NCI-H2081 (cell line): ENCODE results near the gene RAB22A.

ENCODE experiments used
- DNase-seq, 2 experiments: peaks; one replicate each; lab custom pipeline; 2025; lab: John Stamatoyannopoulos, UW

Gene RAB22A, protein sequence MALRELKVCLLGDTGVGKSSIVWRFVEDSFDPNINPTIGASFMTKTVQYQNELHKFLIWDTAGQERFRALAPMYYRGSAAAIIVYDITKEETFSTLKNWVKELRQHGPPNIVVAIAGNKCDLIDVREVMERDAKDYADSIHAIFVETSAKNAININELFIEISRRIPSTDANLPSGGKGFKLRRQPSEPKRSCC

DNA sequence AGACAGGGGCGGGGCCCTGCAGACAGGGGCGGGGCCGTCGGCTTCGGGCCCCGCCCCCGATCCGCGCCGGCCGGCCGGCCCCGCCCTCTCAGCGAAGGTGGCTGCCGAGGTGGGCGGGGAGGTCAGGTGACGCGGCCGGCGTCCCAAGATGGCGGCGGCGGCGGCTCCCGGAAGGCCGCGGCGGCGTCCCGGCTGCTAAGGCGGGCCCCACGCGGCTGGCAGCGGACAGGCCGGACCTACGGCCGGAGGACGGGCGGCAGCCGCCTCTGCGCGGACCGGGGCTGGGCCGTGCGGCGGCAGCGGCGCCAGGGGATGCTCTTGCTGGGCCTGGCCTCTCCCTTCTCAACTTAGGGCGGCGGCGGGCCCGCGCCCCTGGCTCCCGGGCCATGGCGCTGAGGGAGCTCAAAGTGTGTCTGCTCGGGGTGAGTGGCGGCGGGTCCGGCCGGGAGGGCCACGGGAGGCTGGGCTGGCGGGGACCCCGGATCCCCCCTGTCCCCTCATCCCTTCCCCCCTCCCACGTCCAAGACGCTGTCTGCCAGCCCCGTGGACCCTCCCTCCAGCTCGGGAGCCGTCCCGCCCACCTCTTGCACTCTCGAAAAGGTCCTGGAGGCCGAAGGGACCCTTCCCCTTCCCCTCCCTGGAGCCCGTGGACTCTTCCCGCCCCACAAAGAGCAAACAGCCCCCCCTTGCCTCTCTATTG is at the start of gene RAB22A:
TSS of gene RAB22A (plus strand) at position 125 of the 700 bp plus-strand sequence. CDS start at position 387, 262 bp downstream.
- peak; percentile 56 to 72 for DNase-seq

DNA sequence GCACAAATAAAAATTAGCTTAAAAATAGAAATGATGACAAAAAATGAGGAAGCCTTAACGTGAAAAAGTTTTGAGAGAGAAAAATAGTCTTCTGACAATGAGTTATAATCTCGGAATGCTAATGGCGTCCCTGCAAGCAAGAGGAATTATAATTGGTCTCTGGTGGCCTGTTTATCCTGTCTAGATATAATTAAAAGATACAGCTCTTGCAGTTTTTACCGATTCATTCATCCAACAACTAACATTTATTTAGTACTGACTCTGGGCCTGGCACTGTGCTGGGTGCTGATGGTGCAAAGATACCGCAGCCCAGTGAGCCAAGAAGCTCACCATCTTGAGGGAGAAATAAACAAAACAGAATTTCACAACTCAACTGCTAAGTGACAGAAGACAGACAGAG is 49.5 kb upstream of the RAB22A start:
- no peak for DNase-seq

DNA sequence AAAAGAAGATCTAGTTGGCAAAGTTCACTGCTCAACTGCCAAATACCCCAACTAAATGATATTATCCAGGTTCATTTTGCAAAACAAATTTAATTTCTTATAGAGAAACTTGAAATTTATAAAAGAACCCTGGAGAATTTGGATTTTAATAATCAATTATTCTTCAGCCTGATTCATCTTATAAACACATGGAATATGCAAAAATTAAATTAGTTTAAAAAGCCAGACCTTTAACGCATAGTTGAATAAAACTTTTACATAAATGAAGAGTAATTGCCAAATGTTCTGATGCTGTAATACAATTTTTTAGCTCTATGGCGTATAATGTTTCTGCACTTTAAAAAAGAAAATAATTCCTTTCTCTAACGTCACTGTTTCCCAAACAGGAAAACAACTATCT is 47.9 kb upstream of the RAB22A start:
- DNase-seq = no peak

DNA sequence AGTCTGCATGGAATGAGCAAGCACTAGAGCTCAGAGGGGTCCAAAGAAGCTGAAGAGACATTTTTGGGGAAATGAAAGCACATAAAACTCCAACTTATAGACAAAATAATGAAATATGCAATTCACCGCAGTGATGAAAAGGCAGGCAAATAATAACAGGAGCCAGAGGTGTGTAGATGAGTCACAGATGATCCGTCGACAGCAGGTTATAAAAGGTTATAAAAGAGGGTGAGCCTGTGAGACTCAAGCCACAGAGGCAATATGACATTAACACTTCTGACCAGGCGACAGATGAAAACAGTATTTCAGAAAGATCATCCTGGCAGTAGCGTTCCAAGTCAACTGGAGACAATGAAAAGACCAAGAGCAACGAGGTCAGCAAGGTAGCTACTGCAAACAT is 45.2 kb upstream of the RAB22A start:
- DNase-seq = no peak

DNA sequence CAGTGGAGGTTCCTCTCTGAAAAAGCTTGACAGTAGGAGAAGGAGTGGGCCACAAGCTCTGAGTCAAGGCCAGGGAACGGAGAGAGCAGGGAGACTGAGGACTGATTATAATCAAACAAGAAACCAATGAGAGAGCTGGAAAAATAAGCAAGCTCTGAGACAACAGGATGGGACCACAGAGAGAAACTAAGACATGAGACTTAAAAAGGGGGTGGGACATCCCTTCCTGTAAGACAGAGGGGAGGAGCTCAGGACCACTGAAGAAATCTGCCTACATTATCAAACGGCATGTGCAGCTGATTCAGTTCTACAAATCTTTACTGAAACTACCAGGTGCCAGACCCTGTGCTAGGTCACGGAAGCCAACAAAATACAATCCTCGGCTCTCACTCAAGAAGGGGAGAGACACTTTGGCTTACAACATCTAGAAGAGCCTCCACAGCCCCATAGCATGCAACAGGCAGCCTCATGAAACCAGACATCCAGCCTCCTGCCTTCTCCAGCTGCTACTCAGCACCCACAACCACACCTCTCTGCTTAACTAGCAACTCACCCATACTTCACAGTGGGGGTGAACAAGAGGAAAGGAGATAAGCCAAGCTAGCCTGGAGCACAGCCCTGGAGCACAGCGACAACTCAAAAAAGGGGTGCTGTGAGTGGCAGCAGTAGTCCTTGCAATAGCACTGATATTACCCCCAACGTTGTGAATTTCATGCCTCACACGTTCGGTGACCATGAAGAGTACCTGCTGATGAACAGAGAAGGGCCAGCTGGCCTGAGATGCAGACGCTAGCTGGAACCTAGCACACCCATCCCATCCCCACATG is 41.9 kb upstream of the RAB22A start:
- DNase-seq = no peak

DNA sequence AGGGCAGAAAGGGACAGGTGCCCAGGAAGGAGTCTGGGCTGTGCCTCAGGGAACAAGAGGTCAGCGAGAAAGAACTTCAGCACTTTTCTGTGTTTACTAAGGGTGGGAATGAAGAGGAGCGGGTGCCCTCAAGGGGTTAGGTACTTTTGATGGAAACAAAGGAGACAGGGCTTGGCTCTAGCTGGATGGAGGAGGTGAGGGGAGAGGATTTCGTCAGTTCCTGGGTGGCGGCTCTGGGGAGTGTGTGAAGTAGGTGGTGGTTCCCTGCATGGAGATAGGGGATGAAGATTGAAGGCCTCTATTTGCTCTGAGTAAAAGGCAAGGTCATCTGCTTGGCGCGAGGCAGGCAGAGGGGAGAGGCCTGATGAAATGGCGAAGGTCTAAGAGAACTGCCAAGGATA is 41.1 kb upstream of the RAB22A start:
- DNase-seq = no peak

DNA sequence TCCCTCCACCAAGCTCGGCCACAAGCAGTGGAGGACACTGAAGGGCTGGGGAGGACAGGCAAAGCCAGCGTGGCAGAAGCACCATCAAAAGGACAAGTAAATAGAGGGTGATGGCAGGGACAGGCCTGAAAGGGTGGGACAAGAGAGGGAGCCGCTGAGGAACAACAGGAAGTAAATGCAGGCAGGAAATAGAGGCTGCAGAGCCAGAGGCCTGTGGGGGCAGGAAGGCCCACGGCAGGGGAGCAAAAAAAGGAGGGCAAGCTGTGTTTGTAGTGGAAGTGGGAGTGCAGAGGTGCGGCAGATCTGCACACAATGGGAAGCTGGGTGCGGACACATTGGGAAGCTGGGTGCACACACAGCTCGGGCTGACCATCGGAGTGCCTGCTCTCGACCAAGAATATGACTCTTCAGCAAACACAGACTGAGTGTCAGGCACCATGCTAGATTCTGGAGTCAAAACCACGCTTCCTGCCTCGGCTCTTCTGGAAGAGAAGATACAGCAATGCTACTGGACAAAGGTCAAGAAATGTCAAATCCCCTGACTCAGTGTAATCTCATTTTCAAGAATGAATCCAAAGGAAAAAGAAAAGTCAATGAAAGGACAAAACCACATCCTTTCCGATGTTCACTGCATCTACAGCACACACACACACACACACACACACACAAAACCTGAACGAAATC is 40.4 kb upstream of the RAB22A start:
- DNase-seq = no peak

DNA sequence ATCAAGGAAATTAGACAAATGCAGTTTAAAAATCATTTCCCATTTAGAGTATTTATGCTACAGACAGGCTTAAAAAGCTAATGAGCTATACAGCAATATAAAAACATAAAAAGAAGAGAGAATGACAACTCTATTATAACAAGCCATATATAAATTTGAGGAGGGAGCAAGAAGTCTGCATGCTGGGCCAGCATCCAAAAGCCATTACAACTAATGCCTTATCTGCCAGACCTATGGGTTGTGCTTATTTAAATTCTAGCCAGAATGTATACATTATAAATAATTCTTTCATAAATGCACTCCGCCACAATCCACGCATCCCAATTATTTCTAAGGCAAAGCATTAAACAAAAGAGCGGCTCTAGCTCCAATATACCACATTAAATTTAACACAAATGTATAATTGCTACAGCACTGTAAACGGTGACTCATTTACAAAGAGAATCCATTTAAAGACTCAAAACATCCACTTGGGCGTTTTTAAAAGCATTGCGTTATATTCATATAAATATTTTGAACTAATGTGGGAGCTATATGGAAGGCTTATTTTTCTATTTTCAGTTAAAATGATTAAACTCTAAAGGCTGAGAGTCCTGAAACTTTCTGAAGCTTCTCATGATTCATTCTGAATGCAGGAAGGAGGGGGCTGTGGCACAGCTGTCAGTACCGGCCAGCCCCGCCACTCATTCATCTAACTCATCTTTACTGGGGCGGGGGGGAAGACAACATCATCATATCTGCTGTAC is 37.7 kb upstream of the RAB22A start:
- DNase-seq = peak; percentile 15 to 36

DNA sequence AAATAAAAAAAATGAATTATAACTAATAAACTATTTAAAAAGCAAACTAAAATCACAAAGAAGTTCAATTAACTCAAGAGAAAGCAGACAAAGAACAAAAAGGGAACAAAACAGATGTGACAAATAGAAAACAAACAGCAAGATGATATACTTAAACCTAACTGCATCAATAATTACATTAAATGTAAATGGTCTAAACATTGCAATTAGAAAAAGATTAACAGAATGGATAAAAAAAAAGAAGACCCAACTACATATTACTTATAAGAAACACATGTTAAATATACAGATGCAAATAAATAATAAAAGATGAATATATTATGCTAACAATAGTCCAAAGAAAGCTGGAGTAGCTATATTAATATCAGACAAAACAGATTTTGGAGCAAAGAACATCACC is 35.1 kb upstream of the RAB22A start:
- no peak for DNase-seq

DNA sequence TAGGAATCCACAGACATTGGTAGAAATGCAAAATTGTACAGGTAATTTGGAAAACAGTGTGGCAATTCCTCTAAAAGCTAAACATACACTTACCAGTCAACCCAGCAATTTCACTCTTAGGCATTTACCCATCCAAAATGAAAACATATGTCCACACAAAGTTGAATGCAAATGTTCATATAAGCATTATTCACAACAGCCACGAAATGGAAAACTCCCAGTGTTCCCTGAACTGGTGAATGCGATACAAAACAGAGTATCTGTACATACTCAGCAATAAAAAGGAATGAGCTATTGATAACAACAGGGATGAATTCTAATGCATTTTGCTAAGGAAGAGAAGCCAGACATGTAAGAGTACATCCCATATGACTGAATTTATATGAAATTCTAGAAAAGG is 32.4 kb upstream of the RAB22A start:
- DNase-seq = no peak

DNA sequence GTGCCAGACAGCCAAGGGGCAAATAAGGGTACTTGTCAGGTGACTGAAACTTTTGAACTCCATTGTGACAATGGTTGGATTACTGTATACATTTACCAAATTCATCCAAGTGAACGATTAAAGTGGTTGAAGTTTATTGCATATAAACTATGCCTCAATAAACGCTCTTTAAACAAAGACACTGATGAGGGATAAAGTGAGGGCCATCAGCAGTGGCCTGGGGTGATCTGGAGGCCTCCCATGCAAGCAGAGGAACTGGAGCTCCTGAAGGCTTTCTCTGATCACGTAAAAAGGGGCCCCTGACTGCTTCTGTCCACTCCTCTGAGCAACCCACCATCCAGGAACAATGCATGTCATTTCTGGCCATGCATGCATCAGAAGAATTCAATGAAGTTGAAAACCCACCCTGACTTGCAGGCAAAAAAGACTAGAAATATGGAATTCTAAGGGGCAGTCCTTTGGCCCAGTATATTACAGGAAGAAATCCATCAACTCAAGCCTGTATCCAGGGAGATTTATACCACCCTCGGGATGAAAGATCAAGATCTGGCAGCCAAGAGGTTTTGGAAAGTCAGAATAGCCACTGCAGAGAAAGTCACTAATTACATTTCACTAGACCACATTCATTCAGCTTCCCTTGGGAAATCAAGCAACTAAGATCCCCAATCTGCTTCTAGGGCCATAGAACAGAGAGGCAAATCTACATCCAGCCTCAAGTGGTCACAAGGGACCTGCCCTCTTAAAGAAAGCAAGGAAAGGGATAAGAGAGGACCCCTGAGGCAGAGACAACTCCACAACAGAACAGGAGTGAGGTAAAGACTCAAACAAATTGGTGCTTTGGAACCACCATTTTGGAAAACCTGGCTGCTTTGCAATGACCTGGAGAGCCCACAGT is 31.7 kb upstream of the RAB22A start:
- no peak for DNase-seq

DNA sequence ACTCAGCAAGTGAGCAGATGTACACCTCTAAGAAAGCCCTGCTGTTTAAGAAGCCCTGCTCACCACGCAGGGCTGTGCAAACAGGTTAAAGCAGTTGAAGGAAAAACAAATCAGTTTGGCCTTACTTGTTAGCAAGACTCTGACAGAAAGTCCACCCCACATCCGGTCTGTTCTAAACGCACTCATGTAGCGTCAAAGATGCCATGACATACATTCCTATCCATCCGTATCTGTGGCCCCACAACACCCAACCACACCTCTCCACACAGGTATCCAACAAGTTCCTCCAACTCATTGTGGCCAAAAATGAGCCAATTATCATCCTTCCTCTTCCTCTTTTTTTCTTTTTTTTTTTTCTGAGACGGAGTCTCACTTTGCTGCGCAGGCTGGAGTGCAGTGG is 22.8 kb upstream of the RAB22A start:
- no peak for DNase-seq

DNA sequence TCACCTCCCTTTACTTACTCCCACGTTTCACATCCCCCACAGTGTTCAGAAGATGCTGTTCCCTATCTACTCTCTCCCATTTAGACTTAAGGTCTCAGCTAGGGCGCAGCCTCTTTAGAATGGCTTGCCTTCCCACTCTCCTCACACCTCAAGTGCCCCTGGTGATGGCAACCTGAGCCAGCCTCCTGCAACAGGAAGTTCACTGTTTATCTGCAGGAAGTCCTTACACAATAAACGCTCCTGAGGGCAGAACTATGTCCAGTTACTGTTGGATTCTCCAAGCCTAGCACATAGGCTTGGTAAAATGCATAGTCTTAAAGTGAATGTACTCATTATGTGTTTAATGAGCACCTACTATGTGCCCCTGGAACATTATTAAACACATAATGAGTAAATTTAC is 21.9 kb upstream of the RAB22A start:
- no peak for DNase-seq

DNA sequence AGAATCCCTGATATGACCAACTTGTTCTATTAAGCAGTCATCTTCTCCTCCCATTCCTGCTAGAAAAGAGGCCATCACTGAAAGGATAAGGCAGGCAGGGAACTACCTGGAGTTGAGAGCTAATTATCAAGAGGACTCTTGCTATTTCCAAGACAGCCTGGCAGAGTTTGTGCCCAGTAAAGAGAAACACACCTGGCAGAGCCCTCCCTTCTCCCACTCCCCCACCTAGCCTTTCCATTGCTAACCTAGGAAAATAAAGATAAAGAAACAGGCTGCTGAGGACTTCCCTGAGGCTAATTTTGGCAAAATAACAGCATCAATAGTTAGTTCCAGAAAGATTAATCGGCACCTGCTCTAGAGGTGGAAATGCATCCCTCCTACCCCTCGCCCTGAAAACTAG is 20.4 kb upstream of the RAB22A start:
- DNase-seq = no peak

DNA sequence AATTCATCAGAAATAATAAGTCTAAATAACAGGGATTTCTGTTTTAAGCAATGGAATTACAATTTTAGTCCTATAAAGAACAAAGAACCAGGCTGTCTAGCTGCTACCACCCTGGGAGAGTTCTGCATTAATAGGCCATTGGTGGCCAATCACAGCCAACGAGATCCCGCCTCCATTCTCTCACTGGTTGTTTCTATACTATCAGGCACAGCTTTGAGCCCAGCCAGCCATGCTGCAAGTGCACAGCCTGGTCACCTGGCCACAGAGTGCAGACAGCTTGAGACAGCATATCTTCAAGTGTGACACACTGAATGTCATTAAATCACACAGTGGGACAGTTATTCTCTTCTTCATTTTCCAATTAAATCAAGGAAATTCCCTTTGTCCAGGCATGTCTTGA is 16.1 kb upstream of the RAB22A start:
- peak in 1 of 2 experiments; percentile 25 for DNase-seq

DNA sequence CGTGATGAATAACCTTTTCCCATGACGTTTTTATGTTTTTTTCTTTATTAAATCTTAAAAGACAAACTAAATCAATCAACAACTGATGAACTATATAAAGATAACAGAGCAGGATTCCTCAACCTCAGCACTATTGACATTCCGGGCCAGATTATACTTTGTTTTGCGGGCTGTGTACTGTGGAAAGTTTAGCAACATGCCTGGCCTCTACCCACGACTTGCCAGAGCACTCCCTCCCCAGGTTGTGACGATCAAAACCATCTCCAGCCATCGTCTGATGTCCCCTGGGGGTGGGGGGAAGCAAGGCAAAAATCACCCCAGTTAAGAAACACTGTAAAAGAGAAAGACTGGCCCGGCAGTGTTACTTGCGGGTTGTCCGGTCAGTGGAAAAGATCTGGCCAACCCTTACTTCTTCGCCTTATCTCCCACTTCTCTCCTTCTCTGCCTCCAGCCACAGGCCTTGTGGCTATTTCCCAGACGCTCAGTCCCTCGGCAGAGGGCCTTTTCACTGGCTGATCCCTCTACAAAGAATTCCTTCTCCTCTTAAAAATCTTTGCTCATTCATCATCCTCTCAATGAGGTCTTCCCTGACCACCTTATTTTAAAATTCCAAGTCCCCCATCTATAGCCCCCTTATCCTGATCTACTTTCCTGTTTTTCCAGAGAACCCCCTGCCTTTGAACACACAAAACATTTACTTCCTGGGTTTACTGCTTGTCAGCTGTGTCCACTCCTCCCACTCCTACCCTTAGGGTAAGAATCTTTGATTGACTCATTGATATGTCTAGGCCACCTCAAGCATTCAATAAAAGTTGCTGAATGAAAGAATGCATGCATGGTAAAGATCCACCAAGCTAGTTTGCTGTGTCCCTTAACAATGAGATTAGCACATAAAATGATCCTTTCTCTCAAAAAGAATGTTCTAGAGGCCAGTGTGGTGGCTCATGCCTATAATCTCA is 14.7 kb upstream of the RAB22A start:
- no peak for DNase-seq

DNA sequence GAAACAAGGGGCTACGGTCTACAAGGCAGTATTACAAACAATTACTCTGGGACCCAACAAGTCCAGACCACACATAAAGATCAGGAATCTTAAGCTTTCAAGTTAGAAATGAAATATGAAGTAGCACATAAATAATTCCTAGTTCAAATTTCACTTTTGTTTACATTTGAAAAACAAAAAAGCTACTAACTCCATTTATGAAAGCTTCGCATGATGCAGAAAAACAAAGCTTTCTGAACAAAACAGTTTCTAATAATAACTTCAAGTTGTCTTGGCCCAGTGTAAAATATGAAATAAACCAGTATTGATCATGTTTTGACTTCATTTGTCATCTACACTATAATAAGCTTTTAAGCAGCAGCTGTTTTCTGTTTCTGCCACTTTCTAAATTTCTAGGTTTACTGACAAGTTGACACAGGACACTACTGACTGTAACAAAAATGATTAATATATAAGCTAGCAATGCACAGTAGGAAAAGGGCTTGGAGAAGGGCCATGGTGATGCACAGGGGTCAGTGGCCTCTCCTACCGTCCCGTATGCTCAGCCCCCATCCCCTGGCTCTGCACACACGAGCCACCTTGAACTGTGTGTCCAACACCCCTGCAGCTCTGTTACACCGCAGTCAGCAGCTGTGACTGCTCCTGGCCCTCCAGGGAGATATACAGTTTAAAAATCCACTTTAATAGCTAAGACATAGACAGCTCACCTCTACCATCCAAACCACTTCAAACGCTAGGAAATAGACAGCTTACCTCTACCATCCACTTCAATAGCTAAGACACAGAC is 13.3 kb upstream of the RAB22A start:
- DNase-seq = no peak

DNA sequence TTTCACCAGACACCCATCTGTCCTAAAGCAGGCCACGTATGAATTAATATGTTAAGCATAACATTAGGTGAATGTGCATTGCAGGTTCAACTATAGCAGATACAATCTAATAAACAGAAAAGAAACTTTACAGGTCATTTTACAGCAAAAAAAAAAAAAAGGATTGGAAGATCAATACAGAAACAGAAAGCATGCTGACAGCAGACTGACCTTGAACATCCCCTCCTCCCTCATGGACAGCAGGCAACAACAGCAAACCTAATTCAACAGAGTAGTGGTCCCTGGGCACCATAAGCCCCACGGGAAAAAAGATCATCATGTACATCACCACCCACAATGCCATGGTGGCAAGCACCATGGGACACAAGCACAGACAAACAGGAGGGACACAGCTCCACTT is 12.1 kb upstream of the RAB22A start:
- DNase-seq = no peak

DNA sequence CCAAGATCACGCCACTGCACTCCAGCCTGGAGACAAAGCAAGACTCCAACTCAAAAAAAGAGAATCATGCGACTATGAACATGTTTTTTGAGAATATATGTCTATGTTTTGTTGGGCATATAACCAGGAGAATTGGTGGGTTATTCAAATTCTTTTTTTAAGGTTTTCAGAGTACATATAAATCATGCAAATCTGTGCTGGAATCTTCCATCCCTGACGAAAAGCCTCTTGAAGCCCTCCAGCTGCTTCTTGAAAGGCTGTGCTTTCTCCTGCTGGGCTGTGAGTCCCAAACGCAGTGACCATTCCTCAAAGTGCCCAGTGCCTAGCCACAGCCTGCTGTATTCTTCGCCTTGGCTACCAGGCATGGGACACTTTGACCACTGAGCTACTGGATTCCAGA is 9.2 kb upstream of the RAB22A start:
- no peak for DNase-seq
